PFSK-1 (cell line): ENCODE measurements around the gene TTC28.

ENCODE experiments used
- FOXP2 ChIP-seq: optimal IDR thresholded peaks from 2 replicates; pipeline ENCODE3; 2011; ENCODE audit warnings: borderline replicate concordance, control low read depth, inconsistent platforms; ENCODE audit not compliant: insufficient read depth; ENCODE audit errors: extremely low read length, extremely low read depth
- POLR2AphosphoS5 ChIP-seq: IDR thresholded peaks from 2 replicates; pipeline ENCODE4 v1.6.1; 2012; ENCODE audit warnings: low read depth, mild to moderate bottlenecking, control low read depth, low read length, moderate library complexity
- REST ChIP-seq, 2 experiments: IDR thresholded peaks; 2 replicates each; pipeline versions ENCODE4 v1.6.1 to v1.8.0; 2011 to 2012; ENCODE audit warnings: low read depth in 2 of 2, low read length in 2 of 2, control low read depth in 1 of 2, inconsistent platforms in 1 of 2, mild to moderate bottlenecking in 1 of 2, moderate library complexity in 1 of 2; ENCODE audit not compliant: insufficient read depth in 1 of 2
- SIN3A ChIP-seq: IDR thresholded peaks from 2 replicates; pipeline ENCODE4 v1.6.1; 2012; ENCODE audit warnings: mild to moderate bottlenecking, low read length, moderate library complexity, borderline replicate concordance; ENCODE audit not compliant: insufficient read depth
- TAF1 ChIP-seq: IDR thresholded peaks from 2 replicates; pipeline ENCODE4 v1.6.1; 2012; ENCODE audit warnings: low read length, control low read depth, borderline replicate concordance; ENCODE audit not compliant: insufficient read depth

TTC28 gene

GRCh38 chr22:28001171-28001835 is 678.3 kb downstream of the TTC28 start:
- TF ChIP-seq TAF1 (no peak), REST (IDR thresholded peaks at IDR 0.05; ENCODE audit: insufficient read depth in 1 of 2, low read depth in 2 of 2, low read length in 2 of 2) (no peak), FOXP2 (no peak), POLR2AphosphoS5 (no peak), SIN3A (no peak)

DNA sequence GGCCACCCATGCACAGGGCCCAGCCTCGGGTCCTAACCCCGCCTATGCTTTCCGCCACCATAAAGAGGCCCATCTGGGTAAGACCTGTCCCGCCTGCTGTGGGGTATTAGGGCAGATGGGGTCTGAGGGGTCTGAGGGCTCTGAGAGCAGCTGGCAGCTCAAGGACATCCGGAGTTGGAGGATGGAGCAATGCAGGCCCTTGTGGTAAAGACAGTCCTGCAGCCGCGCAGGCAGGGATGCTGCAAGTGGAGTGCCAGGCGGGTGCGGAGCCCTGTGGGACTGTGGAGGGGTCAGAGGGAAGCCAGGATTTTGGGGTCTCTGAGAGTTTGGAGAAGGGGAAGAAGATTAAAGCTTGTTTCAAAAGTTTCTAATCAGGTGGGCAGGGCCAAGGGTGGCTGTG is 679.3 kb downstream of the TTC28 start:
- TF ChIP-seq FOXP2 (no peak), SIN3A (no peak), REST (IDR thresholded peaks at IDR 0.05; ENCODE audit: insufficient read depth in 1 of 2, low read depth in 2 of 2, low read length in 2 of 2) (no peak), POLR2AphosphoS5 (no peak), TAF1 (no peak)

DNA sequence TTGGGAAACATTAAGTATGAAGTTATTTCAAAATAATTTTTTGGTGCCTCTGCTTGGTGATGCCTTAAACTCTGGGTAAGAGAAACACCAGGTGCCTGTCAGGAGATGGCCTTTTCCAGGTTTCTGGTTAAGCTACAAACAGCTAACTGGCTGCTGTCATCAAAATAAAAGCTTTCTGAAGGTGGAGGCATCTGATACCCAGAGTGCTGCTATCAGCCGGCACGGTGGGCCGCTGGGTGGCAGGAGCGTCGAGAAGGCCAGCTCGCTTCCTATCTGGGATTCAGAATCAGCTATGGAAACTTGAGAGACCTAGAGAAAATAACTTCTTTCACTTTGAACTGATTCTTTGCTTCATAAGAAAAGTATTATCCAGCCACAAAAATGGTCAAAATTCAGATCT is 679.8 kb downstream of the TTC28 start:
- no peak for TF ChIP-seq REST (IDR thresholded peaks at IDR 0.05; ENCODE audit: insufficient read depth in 1 of 2, low read depth in 2 of 2, low read length in 2 of 2)

DNA sequence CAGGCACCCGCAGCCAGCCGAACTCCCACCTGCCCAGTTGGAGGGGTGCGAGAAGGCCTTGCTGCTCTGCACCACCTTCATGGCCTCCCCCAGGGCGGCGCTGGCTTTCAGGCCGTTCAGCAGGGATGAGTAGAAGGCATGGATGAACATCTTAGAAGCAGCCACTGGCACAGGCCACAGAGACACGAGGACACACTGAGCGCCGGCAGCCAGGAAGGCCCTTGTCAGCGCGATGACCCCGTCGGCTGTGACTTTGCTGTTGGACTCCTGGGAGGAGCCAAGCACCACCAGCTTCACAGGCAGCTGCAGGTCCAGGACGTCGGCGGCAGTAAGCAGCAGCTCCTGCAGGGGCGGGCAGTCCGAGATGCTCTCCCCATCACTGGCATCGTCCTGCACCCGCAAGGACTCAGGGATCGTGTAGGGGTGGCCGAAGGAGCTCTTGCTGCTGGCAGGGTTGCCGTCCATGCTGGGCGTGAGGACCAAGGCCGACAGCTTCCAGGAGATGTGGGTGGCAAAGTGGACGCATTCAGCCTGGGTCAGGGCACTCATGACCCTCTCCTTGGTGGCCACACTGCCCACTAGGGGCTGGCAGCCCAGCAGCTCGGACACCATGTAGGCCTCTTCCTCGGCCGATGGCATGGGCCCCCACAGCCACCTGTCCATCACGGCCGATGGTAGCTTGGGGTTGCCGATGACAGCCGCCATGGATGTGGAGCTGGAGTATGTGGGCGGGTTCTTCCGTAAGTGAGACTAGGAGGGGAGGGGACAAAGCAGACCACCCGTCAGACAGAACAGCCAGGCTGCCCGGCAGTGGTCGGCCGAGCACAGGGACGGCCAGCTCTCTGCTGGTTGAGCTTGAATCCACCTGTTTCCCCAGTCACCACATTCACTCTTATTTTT is 680.9 kb downstream of the TTC28 start:
- TF ChIP-seq REST (IDR thresholded peaks at IDR 0.05; ENCODE audit: insufficient read depth in 1 of 2, low read depth in 2 of 2, low read length in 2 of 2) (no peak), FOXP2 (no peak), POLR2AphosphoS5 (no peak), SIN3A (no peak), TAF1 (no peak)
